HEK293 (cell line): Measurements from ENCODE around the gene PRKCA.
"Not testable (repeated sequence)": the region's sequence is repeated elsewhere in the genome, so short reads cannot be mapped to it uniquely, and the experiment has no call there.

Source experiments
- CTCF ChIA-PET: fragments of 350-600 bp; formaldehyde crosslinking; extraction: SDS; loops from one replicate; lab custom pipeline; 2021; ENCODE audit warnings: antibody characterized with exemption; lab: Yijun Ruan, JAX
- POLR2A ChIA-PET: fragments of 300-600 bp; formaldehyde crosslinking; extraction: SDS; loops from one replicate; lab custom pipeline; 2020; ENCODE audit warnings: antibody characterized with exemption, inconsistent platforms; lab: Yijun Ruan, JAX
- H3K27ac ChIP-seq: fragments of 200-500 bp; sonication (Bioruptor generic); 2 replicates; pipeline ENCODE4 v1.5.1; 2014; ENCODE audit warnings: low read depth, low read length, control low read depth, inconsistent platforms; ENCODE audit errors: extremely low read depth
- H3K36me3 ChIP-seq, 2 experiments: fragments of 200-500 bp in 1 of 2; sonication (Bioruptor generic) in 1 of 2; 1 replicate in 1 of 2; 2 replicates in 1 of 2; pipeline ENCODE4 v1.5.1; 2014 to 2017; ENCODE audit warnings: inconsistent platforms in 2 of 2, low read length in 2 of 2; ENCODE audit not compliant: control insufficient read depth in 2 of 2, insufficient read depth in 1 of 2
- H3K4me1 ChIP-seq: fragments of 200-500 bp; sonication (Bioruptor generic); 2 replicates; pipeline ENCODE4 v1.5.1; 2014; ENCODE audit warnings: mild to moderate bottlenecking, low read length, inconsistent platforms; ENCODE audit not compliant: control insufficient read depth, insufficient read depth
- H3K4me3 ChIP-seq: 2 replicates; pipeline ENCODE4 v1.5.1; 2011; ENCODE audit warnings: low read depth, mild to moderate bottlenecking, control low read depth, low read length, moderate library complexity
- H3K9me3 ChIP-seq: fragments of 200-500 bp; sonication (Bioruptor generic); 2 replicates; pipeline ENCODE4 v1.5.1; 2014; ENCODE audit warnings: low read depth, low read length, inconsistent platforms; ENCODE audit not compliant: control insufficient read depth, insufficient read depth
- ELK4 ChIP-seq: IDR thresholded peaks from 2 replicates; pipeline ENCODE4 v1.6.1; 2011; ENCODE audit warnings: mild to moderate bottlenecking, low read depth, low read length, borderline replicate concordance
- HIC1 ChIP-seq: fragments of 450-650 bp; formaldehyde crosslinking; IDR thresholded peaks from 2 replicates; pipeline ENCODE4 v1.5.1; 2016; ENCODE audit warnings: missing biosample characterization, missing genetic modification characterization
- HOXC10 ChIP-seq: sonication (generic); formaldehyde crosslinking; IDR thresholded peaks from 2 replicates; pipeline ENCODE4 v1.8.1; 2023; ENCODE audit warnings: mild to moderate bottlenecking, missing genetic modification reagents
- PRDM1 ChIP-seq: fragments of 450-650 bp; formaldehyde crosslinking; IDR thresholded peaks from 2 replicates; pipeline ENCODE4; 2016; ENCODE audit warnings: missing biosample characterization, missing genetic modification characterization
- ZBTB11 ChIP-seq: fragments of 450-650 bp; formaldehyde crosslinking; conservative IDR thresholded peaks from 2 replicates; pipeline ENCODE4 v1.5.1; 2016; ENCODE audit warnings: low read depth, missing biosample characterization, missing genetic modification characterization
- ZFHX2 ChIP-seq: fragments of 450-650 bp; formaldehyde crosslinking; conservative IDR thresholded peaks from 2 replicates; pipeline ENCODE4 v1.5.1; 2016; ENCODE audit warnings: missing biosample characterization, missing genetic modification characterization
- ZNF2 ChIP-seq: fragments of 450-650 bp; formaldehyde crosslinking; IDR thresholded peaks from 2 replicates; pipeline ENCODE4 v1.5.1; 2016; ENCODE audit warnings: missing biosample characterization, missing genetic modification characterization
- ZNF239 ChIP-seq: fragments of 450-650 bp; formaldehyde crosslinking; IDR thresholded peaks from 2 replicates; pipeline ENCODE4 v1.5.1; 2016; ENCODE audit warnings: missing biosample characterization, missing genetic modification characterization
- ZNF335 ChIP-seq: fragments of 450-650 bp; formaldehyde crosslinking; conservative IDR thresholded peaks from 2 replicates; pipeline ENCODE4 v1.5.1; 2016; ENCODE audit warnings: missing biosample characterization, missing genetic modification characterization
- ZNF426 ChIP-seq: fragments of 450-650 bp; formaldehyde crosslinking; IDR thresholded peaks from 2 replicates; pipeline ENCODE4 v1.5.1; 2017; ENCODE audit warnings: missing biosample characterization, missing genetic modification characterization, mild to moderate bottlenecking, inconsistent platforms, moderate library complexity
- ZNF449 ChIP-seq: fragments of 450-650 bp; formaldehyde crosslinking; IDR thresholded peaks from 2 replicates; pipeline ENCODE4 v1.5.1; 2017; ENCODE audit warnings: missing biosample characterization, mild to moderate bottlenecking, missing genetic modification characterization, moderate library complexity
- ZNF488 ChIP-seq: fragments of 450-650 bp; formaldehyde crosslinking; IDR thresholded peaks from 2 replicates; pipeline ENCODE4 v1.5.1; 2016; ENCODE audit warnings: missing biosample characterization, missing genetic modification characterization
- ZNF626 ChIP-seq: fragments of 450-650 bp; sonication (Bioruptor Pico); formaldehyde crosslinking; IDR thresholded peaks from 2 replicates; pipeline ENCODE4 v1.5.1; 2018; ENCODE audit warnings: missing biosample characterization, missing genetic modification characterization, inconsistent platforms
- ZNF645 ChIP-seq: fragments of 450-650 bp; formaldehyde crosslinking; IDR thresholded peaks from 2 replicates; pipeline ENCODE4; 2016; ENCODE audit warnings: missing biosample characterization, missing genetic modification characterization
- ZNF792 ChIP-seq: fragments of 450-650 bp; formaldehyde crosslinking; IDR thresholded peaks from 2 replicates; pipeline ENCODE4 v1.5.1; 2016; ENCODE audit warnings: missing biosample characterization, missing genetic modification characterization
- ZSCAN18 ChIP-seq: fragments of 450-650 bp; formaldehyde crosslinking; IDR thresholded peaks from 2 replicates; pipeline ENCODE4 v1.5.1; 2016; ENCODE audit warnings: missing biosample characterization, missing genetic modification characterization
- ZSCAN23 ChIP-seq: fragments of 450-650 bp; formaldehyde crosslinking; IDR thresholded peaks from 2 replicates; pipeline ENCODE4 v1.5.1; 2016; ENCODE audit warnings: missing biosample characterization, missing genetic modification characterization

Gene PRKCA

GRCh38 chr17:66620528-66620927 lies 318.1 kb downstream of the PRKCA start:
- H3K36me3 ChIP-seq: no peaks in the 10 kb centered on the region
- no peaks in the 10 kb centered on the region for H3K9me3 ChIP-seq
- H3K4me3 ChIP-seq: no peak overlapping the region
- no peak overlapping the region for H3K27ac ChIP-seq
- H3K4me1 ChIP-seq: no peaks in the 10 kb centered on the region
- ChIA-PET CTCF (interaction anchor here (0.7 to 3.5 kb wide), 5 partner anchors 9 to 421 kb away, joined by 3 to 12 read pairs (median 4); no protein-coding TSS in a partner anchor), POLR2A (no interaction called here)
- TF ChIP-seq ELK4 (no peak), HIC1 (tag by site-specific recombination) (no peak), ZFHX2 (tag by site-specific recombination) (no peak), ZNF2 (tag by site-specific recombination) (no peak), ZSCAN18 (tag by site-specific recombination) (no peak), ZNF335 (tag by site-specific recombination) (no peak), ZNF488 (tag by site-specific recombination) (no peak), ZNF239 (tag by site-specific recombination) (no peak), ZSCAN23 (tag by site-specific recombination) (no peak), HOXC10 (CRISPR knock-in tag) (no peak), ZNF626 (tag by site-specific recombination) (no peak), ZNF449 (no peak), ZNF792 (tag by site-specific recombination) (no peak), ZNF645 (no peak), PRDM1 (no peak)

- CTCF ChIA-PET: interaction anchor here (0.6 to 1.5 kb wide), 8 partner anchors 14 to 1010 kb away, joined by 3 to 6 read pairs (median 4); no protein-coding TSS in a partner anchor
- POLR2A ChIA-PET, H3K4me3 ChIP-seq, H3K27ac ChIP-seq, H3K36me3 ChIP-seq: not testable (repeated sequence)
- TF ChIP-seq ZBTB11 (tag by site-specific recombination): 0 out of 2 replicates have a peak, but pooled peaks have one; percentile 10
- peak; percentile 16 for TF ChIP-seq ZNF426 (tag by site-specific recombination)
- TF ChIP-seq, all 188 proteins: peak for 2; not testable (repeated sequence) for 186
- not testable (repeated sequence) for H3K9me3 ChIP-seq, H3K4me1 ChIP-seq
These were observed 322.2 kb downstream of the PRKCA start for GRCh38 chr17:66624630-66625029.
